GM12878 (cell line): ENCODE data around the gene PMPCA. TPM values are rescaled to one million over a fixed set of nuclear protein-coding genes. Genes with fewer than 3 reads are reported as not detected.

Experiments
- BCL11A ChIP-seq: IDR thresholded peaks from 2 replicates; pipeline ENCODE4 v1.6.1; 2011; ENCODE audit warnings: low read depth, low read length
- CHD1 ChIP-seq: IDR thresholded peaks from 2 replicates; pipeline ENCODE4 v1.6.1; 2012; ENCODE audit warnings: low read depth, low read length, improper control_type of control experiment
- CTCF ChIP-seq, 3 experiments: IDR thresholded peaks in 2 of 3; conservative IDR thresholded peaks in 1 of 3; 2 replicates each; pipeline ENCODE4 v1.5.1; 2011; ENCODE audit warnings: low read depth in 3 of 3, low read length in 3 of 3, mild to moderate bottlenecking in 3 of 3, control low read depth in 2 of 3, moderate library complexity in 2 of 3, inconsistent platforms in 1 of 3, mixed read lengths in 1 of 3; ENCODE audit not compliant: control insufficient read depth in 2 of 3, insufficient read depth in 1 of 3; ENCODE audit errors: extremely low read depth in 1 of 3
- ELK1 ChIP-seq: IDR thresholded peaks from 2 replicates; pipeline ENCODE4 v1.6.1; 2012; ENCODE audit warnings: low read depth, low read length, improper control_type of control experiment
- ESRRA ChIP-seq: IDR thresholded peaks from 2 replicates; pipeline ENCODE4 v1.6.1; 2012; ENCODE audit warnings: mild to moderate bottlenecking, low read length, improper control_type of control experiment
- IRF3 ChIP-seq: fragments of 450-650 bp; IDR thresholded peaks from 2 replicates; pipeline ENCODE4 v1.6.1; 2014; ENCODE audit warnings: mild to moderate bottlenecking
- IRF4 ChIP-seq: IDR thresholded peaks from 2 replicates; pipeline ENCODE4 v1.6.1; 2011; ENCODE audit warnings: low read depth, low read length
- IRF5 ChIP-seq: fragments of 450-650 bp; IDR thresholded peaks from 2 replicates; pipeline ENCODE4 v1.6.1; 2017; ENCODE audit warnings: borderline replicate concordance
- JUNB ChIP-seq: IDR thresholded peaks from 2 replicates; pipeline ENCODE4 v1.6.1; 2016; ENCODE audit warnings: antibody characterized with exemption, mild to moderate bottlenecking
- MLLT1 ChIP-seq: fragments of 450-650 bp; IDR thresholded peaks from 2 replicates; pipeline ENCODE4 v1.6.1; 2016; ENCODE audit warnings: mild to moderate bottlenecking
- NKRF ChIP-seq: fragments of 450-650 bp; conservative IDR thresholded peaks from 2 replicates; pipeline ENCODE4 v1.6.1; 2017; ENCODE audit warnings: mild to moderate bottlenecking, moderate library complexity
- PAX5 ChIP-seq: IDR thresholded peaks from 2 replicates; pipeline ENCODE4 v1.6.1; 2011; ENCODE audit warnings: low read depth, low read length, borderline replicate concordance
- POLR2AphosphoS2 ChIP-seq: IDR thresholded peaks from 2 replicates; pipeline ENCODE4 v1.6.1; 2011; ENCODE audit warnings: low read depth, mild to moderate bottlenecking, low read length, improper control_type of control experiment, moderate library complexity
- RBBP5 ChIP-seq: fragments of 200-600 bp; sonication (generic); conservative IDR thresholded peaks from 2 replicates; pipeline ENCODE4 v1.6.1; 2016
- RELA ChIP-seq: fragments of 450-650 bp; IDR thresholded peaks from 2 replicates; pipeline ENCODE4 v1.8.0; 2014; ENCODE audit warnings: borderline replicate concordance; ENCODE audit not compliant: partially characterized antibody
- SIX5 ChIP-seq: IDR thresholded peaks from 2 replicates; pipeline ENCODE4 v1.6.1; 2011; ENCODE audit warnings: mild to moderate bottlenecking, low read depth, low read length, moderate library complexity; ENCODE audit not compliant: severe bottlenecking
- SMARCA5 ChIP-seq: fragments of 450-650 bp; IDR thresholded peaks from 2 replicates; pipeline ENCODE4 v1.6.1; 2017; ENCODE audit warnings: mild to moderate bottlenecking
- SRF ChIP-seq, 2 experiments: IDR thresholded peaks; 2 replicates each; pipeline ENCODE4 v1.6.1; 2011; ENCODE audit warnings: low read depth in 2 of 2, low read length in 2 of 2, mild to moderate bottlenecking in 1 of 2, moderate library complexity in 1 of 2
- STAT3 ChIP-seq: IDR thresholded peaks from 2 replicates; pipeline ENCODE4 v1.6.1; 2011; ENCODE audit warnings: low read depth, low read length, improper control_type of control experiment
- SUPT20H ChIP-seq: IDR thresholded peaks from 2 replicates; pipeline ENCODE4 v1.6.1; 2011; ENCODE audit warnings: low read depth, mild to moderate bottlenecking, low read length, moderate library complexity, borderline replicate concordance; ENCODE audit not compliant: control insufficient read depth
- TCF12 ChIP-seq: IDR thresholded peaks from 2 replicates; pipeline ENCODE4 v1.6.1; 2011; ENCODE audit warnings: low read depth, mild to moderate bottlenecking, low read length
- YY1 ChIP-seq: IDR thresholded peaks from 2 replicates; pipeline ENCODE4 v1.6.1; 2011; ENCODE audit warnings: low read depth, mild to moderate bottlenecking, low read length
- polyA plus RNA-seq, 11 experiments: library from polyadenylated mRNA; depleted of rRNA in 4 of 11; unstranded in 6 of 11; stranded (reverse) in 5 of 11; fragments of >200 nt; fragmentation: Nextera tagmentation in 4 of 11; fragmentation: Illumina TruSeq in 1 of 11; extraction: Ambion mirVana in 4 of 11; extraction: Trizol in 1 of 11; gene quantifications; 1 replicate in 1 of 11; 2 replicates in 10 of 11; pipeline versions ENCODE4 v1.2.1 to v1.2.3, GENCODE V29; 2011 to 2016; ENCODE audit warnings: inconsistent platforms in 2 of 11, missing spikeins in 2 of 11, low read depth in 1 of 11
- total RNA-seq, 4 experiments: library from RNA; depleted of rRNA in 3 of 4; stranded (reverse); fragments of >200 nt in 3 of 4; fragmentation: Illumina TruSeq in 1 of 4; extraction: Trizol in 1 of 4; gene quantifications; 2 replicates each; pipeline versions ENCODE4 v1.2.1 to v1.2.3, GENCODE V29; 2013 to 2021

Gene PMPCA
- total and polyA plus RNA-seq, 10 of the 15 experiments (the other 5 are each of a cell fraction or from before 2014, with no cell fraction given) = 8.1 to 137 (median 75.7) TPM

GRCh38 chr9:136403538-136403914, 6.9 kb upstream of the PMPCA start (continued):
- peak in 1 of 3 experiments; percentile 16; a peak in 3 of 6 replicates for TF ChIP-seq CTCF (IDR thresholded peaks at IDR 0.05 in 2 of 3, conservative IDR thresholded peaks at IDR 0.05 in 1 of 3; ENCODE audit: control insufficient read depth in 2 of 3, extremely low read depth in 1 of 3, insufficient read depth in 1 of 3, low read depth in 3 of 3, low read length in 3 of 3)
- TF ChIP-seq POLR2AphosphoS2 = peak; percentile 45; the same call in 1 of the 2 replicates
- 0 out of 2 replicates have a peak, but pooled peaks have one; percentile 28 for TF ChIP-seq TCF12
- TF ChIP-seq NKRF = no peak
- TF ChIP-seq ELK1 = no peak
- TF ChIP-seq ESRRA = no peak
- no peak for TF ChIP-seq IRF5
- no peak for TF ChIP-seq RELA
- TF ChIP-seq RBBP5 = no peak
- TF ChIP-seq PAX5 = no peak
- no peak for TF ChIP-seq JUNB
- TF ChIP-seq CHD1 = no peak
- 0 out of 2 replicates have a peak, but pooled peaks have one; percentile 30 for TF ChIP-seq IRF4
- no peak for TF ChIP-seq SUPT20H
- 0 out of 2 replicates have a peak, but pooled peaks have one; percentile 40 for TF ChIP-seq MLLT1
- 0 out of 2 replicates have a peak, but pooled peaks have one; percentile 32 for TF ChIP-seq BCL11A
- TF ChIP-seq IRF3 = no peak
- no peak for TF ChIP-seq SIX5
- no peak; the same call in 1 of the 2 replicates for TF ChIP-seq SMARCA5
- TF ChIP-seq SRF (IDR thresholded peaks at IDR 0.05; ENCODE audit: low read depth in 2 of 2, low read length in 2 of 2) = no peak
- no peak for TF ChIP-seq STAT3
- TF ChIP-seq YY1 = peak; percentile 81
